WTC11 (cell line): ENCODE data around the gene TBRG1. TPM values are rescaled to one million over a fixed set of nuclear protein-coding genes. Genes with fewer than 3 reads are reported as not detected.

Source experiments
- ATAC-seq: fragments of 200-7000 bp; cut with Tn5 transposase; 2 replicates; pipeline ENCODE4 v1.10.0; 2021; ENCODE audit warnings: mild to moderate bottlenecking, moderate library complexity
- CTCF ChIA-PET: fragments of 300-600 bp; sonication (Branson Sonifier 250); formaldehyde crosslinking; loops from one replicate; lab custom pipeline; 2021; ENCODE audit warnings: antibody characterized with exemption; lab: Charles Lee
- POLR2A ChIA-PET: fragments of 350-600 bp; sonication (Branson Sonifier 250); formaldehyde crosslinking; loops from one replicate; lab custom pipeline; 2021; ENCODE audit warnings: antibody characterized with exemption; lab: Charles Lee
- DNase-seq: peaks from one replicate; pipeline ENCODE4 v3.0.0; 2021; ENCODE audit warnings: low spot score
- H3K27ac Mint-ChIP-seq: 2 replicates; pipeline ENCODE4 v1.8.0; 2021; ENCODE audit warnings: mixed read lengths
- H3K27me3 Mint-ChIP-seq: 2 replicates; pipeline ENCODE4 v1.8.0; 2021; ENCODE audit warnings: low read depth, mild to moderate bottlenecking, moderate library complexity, mixed read lengths
- H3K36me3 Mint-ChIP-seq: 2 replicates; pipeline ENCODE4 v1.8.0; 2021; ENCODE audit warnings: mixed read lengths
- H3K4me1 Mint-ChIP-seq: 2 replicates; pipeline ENCODE4 v1.8.0; 2022; ENCODE audit warnings: mixed read lengths
- H3K4me3 Mint-ChIP-seq: 2 replicates; pipeline ENCODE4 v1.8.0; 2021; ENCODE audit warnings: mild to moderate bottlenecking, moderate library complexity, mixed read lengths
- H3K9me3 Mint-ChIP-seq: 2 replicates; pipeline ENCODE4 v1.8.0; 2021; ENCODE audit warnings: mixed read lengths
- AR ChIP-seq: fragments of 250-450 bp; sonication (Bioruptor Pico); IDR thresholded peaks from 2 replicates; pipeline ENCODE4 v1.9.0; 2021; ENCODE audit warnings: mild to moderate bottlenecking
- ATF6 ChIP-seq: sonication (generic); formaldehyde crosslinking; IDR thresholded peaks from 2 replicates; pipeline ENCODE4 v1.8.1; 2023; ENCODE audit warnings: mild to moderate bottlenecking, missing genetic modification reagents
- CREB1 ChIP-seq: sonication (generic); formaldehyde crosslinking; IDR thresholded peaks from 2 replicates; pipeline ENCODE4 v1.8.0; 2023; ENCODE audit warnings: mild to moderate bottlenecking, missing genetic modification reagents
- CREM ChIP-seq: sonication (generic); formaldehyde crosslinking; IDR thresholded peaks from 2 replicates; pipeline ENCODE4 v1.8.1; 2022; ENCODE audit warnings: mild to moderate bottlenecking, missing genetic modification reagents, moderate library complexity
- CTCF ChIP-seq: fragments of 200-600 bp; IDR thresholded peaks from 2 replicates; pipeline ENCODE4 v1.8.0; 2022; ENCODE audit warnings: antibody characterized with exemption
- ERG ChIP-seq: fragments of 250-450 bp; sonication (Bioruptor Pico); IDR thresholded peaks from 2 replicates; pipeline ENCODE4 v1.8.0; 2021; ENCODE audit warnings: mild to moderate bottlenecking
- ESRRA ChIP-seq: sonication (generic); formaldehyde crosslinking; IDR thresholded peaks from 2 replicates; pipeline ENCODE4 v1.8.1; 2022; ENCODE audit warnings: mild to moderate bottlenecking, missing genetic modification reagents, borderline replicate concordance
- FOXJ3 ChIP-seq: sonication (generic); formaldehyde crosslinking; IDR thresholded peaks from 2 replicates; pipeline ENCODE4 v1.9.0; 2021; ENCODE audit warnings: missing genetic modification reagents, mild to moderate bottlenecking, borderline replicate concordance
- FOXK1 ChIP-seq: sonication (generic); formaldehyde crosslinking; IDR thresholded peaks from 2 replicates; pipeline ENCODE4 v1.8.0; 2022; ENCODE audit warnings: mild to moderate bottlenecking, moderate library complexity, missing genetic modification reagents
- GABPB1 ChIP-seq: sonication (generic); formaldehyde crosslinking; IDR thresholded peaks from 2 replicates; pipeline ENCODE4 v1.8.1; 2023; ENCODE audit warnings: mild to moderate bottlenecking, missing genetic modification reagents
- NFATC4 ChIP-seq: fragments of 250-450 bp; sonication (Bioruptor Pico); IDR thresholded peaks from 2 replicates; pipeline ENCODE4 v1.9.0; 2021; ENCODE audit warnings: mild to moderate bottlenecking
- NR1H2 ChIP-seq: sonication (generic); formaldehyde crosslinking; IDR thresholded peaks from 2 replicates; pipeline ENCODE4 v1.9.0; 2021; ENCODE audit warnings: mild to moderate bottlenecking, moderate library complexity, missing genetic modification reagents
- NR3C1 ChIP-seq: sonication (generic); formaldehyde crosslinking; conservative IDR thresholded peaks from 2 replicates; pipeline ENCODE4 v1.8.1; 2023; ENCODE audit warnings: low read depth, mild to moderate bottlenecking, missing genetic modification reagents
- RELA ChIP-seq: sonication (generic); formaldehyde crosslinking; IDR thresholded peaks from 2 replicates; pipeline ENCODE4 v1.8.1; 2022; ENCODE audit warnings: missing genetic modification reagents, mild to moderate bottlenecking, borderline replicate concordance
- TCF7 ChIP-seq: sonication (generic); formaldehyde crosslinking; IDR thresholded peaks from 2 replicates; pipeline ENCODE4 v1.8.0; 2022; ENCODE audit warnings: mild to moderate bottlenecking, low read depth, missing genetic modification reagents, moderate library complexity
- TEAD1 ChIP-seq: sonication (generic); formaldehyde crosslinking; IDR thresholded peaks from 2 replicates; pipeline ENCODE4 v1.8.0; 2022; ENCODE audit warnings: mild to moderate bottlenecking, missing genetic modification reagents
- USF1 ChIP-seq: sonication (generic); formaldehyde crosslinking; IDR thresholded peaks from 2 replicates; pipeline ENCODE4 v1.8.0; 2022; ENCODE audit warnings: mild to moderate bottlenecking, missing genetic modification reagents
- USF2 ChIP-seq: sonication (generic); formaldehyde crosslinking; IDR thresholded peaks from 2 replicates; pipeline ENCODE4 v1.8.1; 2023; ENCODE audit warnings: mild to moderate bottlenecking, missing genetic modification reagents, moderate library complexity
- ZBTB21 ChIP-seq: sonication (generic); formaldehyde crosslinking; IDR thresholded peaks from 2 replicates; pipeline ENCODE4 v1.8.1; 2023; ENCODE audit warnings: mild to moderate bottlenecking, missing genetic modification reagents, borderline replicate concordance
- ZNF121 ChIP-seq: sonication (generic); formaldehyde crosslinking; IDR thresholded peaks from 2 replicates; pipeline ENCODE4 v1.8.0; 2023; ENCODE audit warnings: missing genetic modification reagents
- ZNF219 ChIP-seq: sonication (generic); formaldehyde crosslinking; IDR thresholded peaks from 2 replicates; pipeline ENCODE4 v1.8.0; 2023; ENCODE audit warnings: missing genetic modification reagents, mild to moderate bottlenecking, borderline replicate concordance
- ZNF396 ChIP-seq: fragments of 250-450 bp; sonication (Bioruptor Pico); IDR thresholded peaks from 2 replicates; pipeline ENCODE4 v1.8.0; 2021; ENCODE audit warnings: mild to moderate bottlenecking, moderate library complexity, borderline replicate concordance
- ZSCAN18 ChIP-seq: fragments of 250-450 bp; sonication (Bioruptor Pico); IDR thresholded peaks from 2 replicates; pipeline ENCODE4 v2.1.2; 2022; ENCODE audit warnings: mild to moderate bottlenecking, moderate library complexity
- total RNA-seq: library from RNA; stranded (reverse); gene quantifications from 3 replicates; pipeline ENCODE4 v1.2.3, GENCODE V29; 2021

TBRG1 gene
- total RNA-seq, 1 experiment from 2014 or later, result 30.0 TPM

- no peaks in the 10 kb centered on the region; the same call in 1 of the 2 replicates for H3K27me3 Mint-ChIP-seq
- CTCF ChIA-PET, result no interaction called here
- TF ChIP-seq USF2 (CRISPR knock-in tag) (no peak), ERG (no peak), FOXK1 (CRISPR knock-in tag) (no peak), TEAD1 (CRISPR knock-in tag) (no peak), ESRRA (CRISPR knock-in tag) (no peak), ZNF219 (CRISPR knock-in tag) (no peak), CREB1 (no peak), AR (CRISPR knock-in tag) (no peak), NFATC4 (no peak), FOXJ3 (CRISPR knock-in tag) (no peak), TCF7 (CRISPR knock-in tag) (no peak), ZBTB21 (CRISPR knock-in tag) (no peak)
- H3K9me3 Mint-ChIP-seq, result no peaks in the 10 kb centered on the region
- POLR2A ChIA-PET, result no interaction called here
- no peak for DNase-seq
- no peaks in the 10 kb centered on the region for H3K4me1 Mint-ChIP-seq
- H3K36me3 Mint-ChIP-seq, result no peaks in the 10 kb centered on the region
- ATAC-seq, result no peak
- H3K27ac Mint-ChIP-seq, result no peak overlapping the region
- no peak overlapping the region for H3K4me3 Mint-ChIP-seq
Observed at GRCh38 chr11:124612045-124612444, 10.6 kb upstream of the TBRG1 start.

- ChIA-PET POLR2A (no interaction called here), CTCF (interaction anchor here (0.5 kb wide), 1 partner anchor 28 kb away, joined by 3 read pairs; no protein-coding TSS in a partner anchor)
- no peaks in the 10 kb centered on the region for H3K9me3 Mint-ChIP-seq
- H3K4me3 Mint-ChIP-seq, result no peak overlapping the region
- ATAC-seq, result peak; percentile 41
- peak; percentile 12 for DNase-seq
- no peaks in the 10 kb centered on the region for H3K4me1 Mint-ChIP-seq
- H3K36me3 Mint-ChIP-seq, result no peaks in the 10 kb centered on the region
- H3K27me3 Mint-ChIP-seq, result no peaks in the 10 kb centered on the region; the same call in 1 of the 2 replicates
- no peak overlapping the region for H3K27ac Mint-ChIP-seq
- no peak for TF ChIP-seq NR1H2 (CRISPR knock-in tag)
- no peak for TF ChIP-seq ZNF121 (CRISPR knock-in tag)
- no peak for TF ChIP-seq CREM (CRISPR knock-in tag)
- no peak for TF ChIP-seq GABPB1 (CRISPR knock-in tag)
- TF ChIP-seq FOXK1 (CRISPR knock-in tag), result no peak
- no peak for TF ChIP-seq ZNF396 (CRISPR knock-in tag)
- no peak for TF ChIP-seq RELA (CRISPR knock-in tag)
- no peak for TF ChIP-seq TEAD1 (CRISPR knock-in tag)
- TF ChIP-seq ATF6, result no peak
- TF ChIP-seq ZSCAN18 (CRISPR knock-in tag), result no peak
- TF ChIP-seq NR3C1 (CRISPR knock-in tag), result no peak
- no peak for TF ChIP-seq USF1 (CRISPR knock-in tag)
- no peak for TF ChIP-seq CTCF
Observed at GRCh38 chr11:124612567-124613246, 10.0 kb upstream of the TBRG1 start.
